IPS-NIHi11 (cell line): ENCODE measurements around the gene GTF3C5.
"Not testable (repeated sequence)": the region's sequence is repeated elsewhere in the genome, so short reads cannot be mapped to it uniquely, and the experiment has no call there.

ENCODE experiments used
- DNase-seq: peaks from one replicate; pipeline ENCODE4 v3.0.0; 2012; ENCODE audit warnings: mixed read lengths, low spot score

GTF3C5 gene

DNA sequence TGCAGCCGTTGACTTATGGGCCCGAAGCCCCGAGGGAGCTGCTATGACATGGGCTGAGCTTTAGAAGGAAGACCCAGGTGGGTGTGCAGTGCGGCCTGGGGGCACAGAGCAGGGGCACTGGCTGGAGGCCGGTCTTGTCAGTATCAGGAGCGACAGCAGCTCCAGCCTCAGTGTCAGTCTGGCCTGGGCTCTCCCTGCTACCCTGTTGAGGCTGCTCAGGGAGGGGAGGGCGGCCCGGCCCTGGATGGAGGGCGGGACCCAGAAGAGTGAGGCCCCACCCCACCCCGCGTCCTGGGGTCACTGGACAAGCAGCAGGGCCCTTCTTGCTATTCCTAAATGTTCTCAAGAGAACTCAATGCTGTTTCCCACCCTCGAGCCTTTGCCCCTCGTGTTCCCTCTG is 34.3 kb upstream of the GTF3C5 start:
- DNase-seq = no peak

- no peak for DNase-seq
Measured at GRCh38 chr9:132997591-132997990, 33.2 kb upstream of the GTF3C5 start.

GRCh38 chr9:132998221-132998620 is 32.6 kb upstream of the GTF3C5 start:
- DNase-seq = not testable (repeated sequence)

- no peak for DNase-seq
Measured at GRCh38 chr9:132998831-132999635, 31.8 kb upstream of the GTF3C5 start.

- DNase-seq = no peak
Measured at GRCh38 chr9:133002147-133003070, 28.4 kb upstream of the GTF3C5 start.

- DNase-seq = no peak
Measured at GRCh38 chr9:133003071-133003461, 27.7 kb upstream of the GTF3C5 start.

DNA sequence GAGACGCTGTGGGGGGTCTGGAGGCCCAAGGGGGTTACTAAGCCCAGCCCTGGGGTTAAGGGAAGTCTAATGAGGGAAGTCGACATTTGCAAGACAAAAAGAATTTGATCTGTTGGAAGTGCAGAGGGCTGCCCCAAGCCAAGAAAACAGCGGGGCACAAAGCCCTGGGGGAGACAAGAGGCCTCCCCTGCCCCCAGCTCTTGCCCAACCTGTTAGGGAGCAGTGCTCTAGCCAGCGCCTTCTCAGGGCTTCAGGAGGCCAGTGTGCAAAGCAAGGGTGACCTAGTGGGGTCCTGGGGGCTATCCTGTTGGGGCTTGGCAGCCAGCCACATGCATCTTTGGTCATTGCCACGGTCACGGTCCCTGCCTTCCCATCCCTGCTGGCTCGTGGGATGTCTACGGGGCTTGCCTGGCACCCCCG is 27.1 kb upstream of the GTF3C5 start:
- DNase-seq = peak; percentile 71

- DNase-seq = no peak
Measured at GRCh38 chr9:133004091-133004998, 26.5 kb upstream of the GTF3C5 start.

- DNase-seq = no peak
Measured at GRCh38 chr9:133004999-133005760, 25.6 kb upstream of the GTF3C5 start.

DNA sequence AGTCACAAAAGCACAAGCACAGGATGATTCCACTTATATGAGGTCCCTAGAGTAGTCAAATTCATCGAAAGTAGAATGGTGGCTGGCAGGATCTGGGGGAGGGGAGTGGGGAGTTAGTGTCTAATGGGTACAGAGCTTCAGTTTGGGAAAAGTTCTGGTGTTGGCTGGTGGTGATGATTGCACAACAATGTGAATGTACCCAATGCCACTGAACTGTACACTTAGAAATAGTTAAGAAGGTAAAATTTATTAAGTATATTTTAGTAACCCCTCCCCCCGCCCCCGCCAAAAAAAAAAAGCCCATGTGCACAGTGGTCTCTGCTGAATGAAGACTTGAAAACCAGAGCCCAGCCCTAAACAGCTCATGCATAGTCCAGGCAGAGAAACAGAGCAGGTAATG is 24.8 kb upstream of the GTF3C5 start:
- no peak for DNase-seq

DNA sequence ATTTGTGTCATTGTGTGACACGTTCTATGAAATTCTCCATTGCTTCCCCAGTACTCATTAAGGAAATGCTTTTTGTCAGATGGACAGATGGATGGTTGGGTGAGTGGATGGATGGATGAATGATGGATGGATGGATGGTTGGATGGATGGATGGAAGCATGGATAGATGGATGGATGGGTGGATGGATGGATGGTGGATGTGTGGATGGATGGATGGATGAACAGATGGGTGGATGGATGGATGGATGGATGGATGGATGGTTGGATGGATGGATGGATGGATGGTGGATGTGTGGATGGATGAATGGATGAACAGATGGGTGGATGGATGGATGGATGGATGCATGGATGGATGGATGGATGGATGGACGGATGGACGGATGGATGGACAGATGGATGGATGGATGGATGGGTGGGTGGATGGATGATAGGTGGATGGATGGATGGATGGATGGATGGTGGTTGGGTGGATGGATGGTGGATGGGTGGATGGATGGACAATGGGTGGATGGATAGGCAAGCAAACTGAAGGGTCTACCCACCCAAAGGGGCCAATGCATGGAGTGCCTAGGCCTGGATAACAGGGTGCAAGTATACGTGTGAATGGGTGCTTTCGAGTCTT is 24.0 kb upstream of the GTF3C5 start:
- no peak for DNase-seq

DNA sequence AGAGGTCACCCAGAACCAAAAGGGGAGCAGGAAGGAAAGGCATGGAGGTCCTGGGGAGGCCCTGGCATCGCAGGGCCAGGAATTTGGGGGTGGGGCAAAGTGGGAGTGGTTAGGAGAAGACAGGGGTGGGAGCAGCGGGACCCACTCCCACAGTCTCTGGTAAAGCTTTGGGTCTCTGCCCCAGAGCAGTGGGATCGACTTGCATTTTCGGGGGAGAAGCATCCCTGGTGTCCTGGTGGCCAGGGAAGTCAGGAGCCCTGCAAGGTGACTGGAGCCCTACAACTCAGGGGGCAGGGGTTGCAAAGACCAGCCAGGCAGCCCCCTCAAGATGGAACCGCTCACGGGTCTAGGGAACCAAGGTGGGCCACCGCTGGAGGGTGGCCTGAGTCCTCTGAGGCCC is 22.4 kb upstream of the GTF3C5 start:
- no peak for DNase-seq

DNA sequence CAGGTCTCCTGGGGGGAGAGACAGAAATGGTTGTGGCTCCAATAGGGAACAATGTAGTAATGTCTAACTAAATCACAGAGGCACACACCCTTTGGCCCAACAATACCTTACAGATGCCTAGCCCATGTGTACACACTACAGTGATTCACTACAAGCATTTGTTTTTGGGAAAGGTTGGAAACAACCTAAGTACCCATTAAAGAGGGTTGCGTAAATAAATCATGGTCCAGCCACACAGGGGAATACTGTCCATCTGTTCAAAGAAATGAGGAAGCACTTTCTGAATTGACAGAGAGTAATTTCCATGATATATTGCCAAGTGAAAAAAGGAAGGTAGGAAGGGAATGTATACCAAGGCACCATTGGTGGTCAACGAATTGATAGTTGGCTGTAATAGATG is 22.0 kb upstream of the GTF3C5 start:
- no peak for DNase-seq

GRCh38 chr9:133009906-133010582 is 20.8 kb upstream of the GTF3C5 start:
- DNase-seq = no peak

GRCh38 chr9:133014696-133015095 is 16.1 kb upstream of the GTF3C5 start:
- no peak for DNase-seq

DNA sequence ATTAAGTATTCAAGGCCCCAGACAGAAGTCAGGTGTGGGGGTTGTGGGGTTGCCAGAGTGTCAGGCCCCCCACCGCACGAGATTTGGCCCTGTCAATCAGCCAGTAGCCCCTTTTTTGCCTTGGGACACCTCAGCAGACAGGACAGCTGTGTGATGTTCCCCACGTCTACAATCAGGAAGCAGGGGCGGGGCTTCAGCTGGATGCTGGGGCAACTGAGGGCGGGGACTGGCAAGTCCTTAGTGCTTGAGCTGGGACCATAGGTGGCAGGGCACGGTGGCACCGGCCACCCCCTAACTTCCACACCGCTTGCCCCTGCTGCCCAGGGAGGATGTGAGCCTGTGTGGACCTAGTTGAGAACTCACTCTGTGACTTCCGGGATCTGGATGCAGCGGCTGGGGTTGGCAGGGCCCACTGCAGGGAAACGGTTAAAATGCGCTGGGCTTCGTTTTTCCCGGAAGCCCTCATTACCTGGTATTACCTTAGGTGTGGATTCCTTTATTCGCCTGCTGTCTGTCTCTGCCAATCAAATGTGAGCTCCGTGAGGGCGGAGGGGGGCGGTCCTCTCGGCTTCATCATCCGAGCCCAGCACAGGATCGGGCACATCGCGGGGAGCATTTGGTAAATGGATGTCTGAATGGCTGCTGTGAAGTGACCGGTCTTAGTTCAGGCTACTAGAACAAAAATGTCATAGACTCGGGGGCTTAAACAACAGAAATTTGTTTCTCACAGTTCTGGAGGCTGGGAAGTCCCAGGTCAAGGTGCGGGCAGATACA is 7.5 kb upstream of the GTF3C5 start:
- no peak for DNase-seq

GRCh38 chr9:133026426-133026825 is 4.4 kb upstream of the GTF3C5 start:
- no peak for DNase-seq

- DNase-seq = no peak
Measured at GRCh38 chr9:133027134-133027533, 3.7 kb upstream of the GTF3C5 start.

- DNase-seq = no peak
Measured at GRCh38 chr9:133028221-133028620, 2.6 kb upstream of the GTF3C5 start.

DNA sequence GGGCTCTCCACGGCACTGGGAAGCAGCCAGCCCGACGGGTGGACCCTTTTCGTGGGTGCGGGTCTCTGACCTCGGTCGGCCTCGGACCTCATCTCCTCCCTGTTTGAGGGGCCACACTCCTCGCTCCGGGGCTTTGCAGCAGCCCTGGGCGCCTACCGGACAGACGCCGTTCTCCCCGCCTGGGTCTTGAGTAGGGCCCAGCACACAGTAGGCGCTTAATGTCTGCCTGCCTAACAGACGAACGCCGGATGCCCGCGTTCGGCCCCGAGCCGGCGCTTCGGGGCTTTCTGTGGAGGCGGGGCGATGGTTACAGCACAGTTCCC is 842 bp upstream of the GTF3C5 start:
- no peak for DNase-seq
